H9 (cell line): ENCODE data around the gene HNMT. TPM values are rescaled to one million over a fixed set of nuclear protein-coding genes. Genes with fewer than 3 reads are reported as not detected.

Source experiments
- DNase-seq: peaks from one replicate; pipeline ENCODE4 v3.0.0-alpha.2; 2017
- H2AFZ ChIP-seq: one replicate; pipeline ENCODE4 v1.6.1; 2013; ENCODE audit warnings: mild to moderate bottlenecking, low read length, control low read depth, moderate library complexity
- H2AK5ac ChIP-seq: 2 replicates; pipeline ENCODE4 v1.6.1; 2013; ENCODE audit warnings: low read length, control low read depth, mixed read lengths; ENCODE audit not compliant: insufficient read length
- H2BK120ac ChIP-seq: one replicate; pipeline ENCODE4 v1.6.1; 2013; ENCODE audit warnings: low read depth, mild to moderate bottlenecking, low read length, control low read depth, inconsistent platforms; ENCODE audit not compliant: poor library complexity, severe bottlenecking
- H2BK12ac ChIP-seq: 2 replicates; pipeline ENCODE4 v1.6.1; 2013; ENCODE audit warnings: low read length, control low read depth, mixed read lengths, low read depth; ENCODE audit not compliant: insufficient read length
- H2BK15ac ChIP-seq: 2 replicates; pipeline ENCODE4 v1.6.1; 2013; ENCODE audit warnings: low read depth, low read length, control low read depth
- H2BK20ac ChIP-seq: one replicate; pipeline ENCODE4 v1.6.1; 2013; ENCODE audit warnings: low read depth, mild to moderate bottlenecking, low read length, control low read depth, inconsistent platforms; ENCODE audit not compliant: poor library complexity, severe bottlenecking
- H2BK5ac ChIP-seq: 2 replicates; pipeline ENCODE4 v1.6.1; 2013; ENCODE audit warnings: low read length, control low read depth, mixed read lengths; ENCODE audit not compliant: insufficient read length
- H3K14ac ChIP-seq: 2 replicates; pipeline ENCODE4 v1.6.1; 2013; ENCODE audit warnings: low read length, control low read depth; ENCODE audit not compliant: insufficient read depth
- H3K18ac ChIP-seq: 2 replicates; pipeline ENCODE4 v1.6.1; 2013; ENCODE audit warnings: low read depth, mild to moderate bottlenecking, mixed read lengths, low read length, control low read depth; ENCODE audit not compliant: insufficient read length
- H3K23ac ChIP-seq: 2 replicates; pipeline ENCODE4 v1.6.1; 2013; ENCODE audit warnings: low read length, control low read depth, mixed read lengths, low read depth; ENCODE audit not compliant: insufficient read length
- H3K23me2 ChIP-seq: 2 replicates; pipeline ENCODE4 v1.6.1; 2013; ENCODE audit warnings: low read depth, mild to moderate bottlenecking, mixed read lengths, low read length, control low read depth; ENCODE audit not compliant: insufficient read length, poor library complexity, severe bottlenecking
- H3K27ac ChIP-seq: 2 replicates; pipeline ENCODE4 v1.5.1; 2013; ENCODE audit warnings: low read length, control low read depth, mixed read lengths, low read depth; ENCODE audit not compliant: insufficient read length
- H3K27me3 ChIP-seq: 2 replicates; pipeline ENCODE4 v1.6.1; 2013; ENCODE audit warnings: low read length, control low read depth, inconsistent platforms; ENCODE audit not compliant: insufficient read depth
- H3K4ac ChIP-seq: 2 replicates; pipeline ENCODE4 v1.6.1; 2013; ENCODE audit warnings: low read depth, mild to moderate bottlenecking, control low read depth, inconsistent platforms, low read length, moderate library complexity
- H3K4me1 ChIP-seq: 2 replicates; pipeline ENCODE4 v1.6.1; 2013; ENCODE audit warnings: low read length, control low read depth, inconsistent platforms; ENCODE audit not compliant: insufficient read depth
- H3K4me2 ChIP-seq: 2 replicates; pipeline ENCODE4 v1.6.1; 2013; ENCODE audit warnings: low read length, control low read depth, mixed read lengths; ENCODE audit not compliant: insufficient read length, insufficient read depth
- H3K56ac ChIP-seq: 2 replicates; pipeline ENCODE4 v1.6.1; 2013; ENCODE audit warnings: low read depth, mild to moderate bottlenecking, mixed read lengths, low read length, control low read depth; ENCODE audit not compliant: insufficient read length
- H3K79me1 ChIP-seq: 2 replicates; pipeline ENCODE4 v1.6.1; 2013; ENCODE audit warnings: low read depth, mild to moderate bottlenecking, moderate library complexity, low read length, control low read depth, inconsistent platforms; ENCODE audit not compliant: insufficient read depth, poor library complexity, severe bottlenecking
- H3K79me2 ChIP-seq: 2 replicates; pipeline ENCODE4 v1.6.1; 2013; ENCODE audit warnings: low read length, control low read depth, inconsistent platforms; ENCODE audit not compliant: insufficient read depth
- H3K9ac ChIP-seq: 2 replicates; pipeline ENCODE4 v1.6.1; 2013; ENCODE audit warnings: low read length, control low read depth, mixed read lengths; ENCODE audit not compliant: insufficient read length; ENCODE audit errors: extremely low read depth
- H3K9me3 ChIP-seq: one replicate; pipeline ENCODE4 v1.6.1; 2013; ENCODE audit warnings: low read depth, low read length, inconsistent platforms; ENCODE audit not compliant: control insufficient read depth
- H3T11ph ChIP-seq: one replicate; pipeline ENCODE4 v1.6.1; 2013; ENCODE audit warnings: mild to moderate bottlenecking, low read length, control low read depth, inconsistent platforms
- H4K20me1 ChIP-seq: one replicate; pipeline ENCODE4 v1.6.1; 2013; ENCODE audit not compliant: control insufficient read depth, insufficient read length, insufficient read depth
- H4K5ac ChIP-seq: 2 replicates; pipeline ENCODE4 v1.6.1; 2013; ENCODE audit warnings: low read depth, mild to moderate bottlenecking, mixed read lengths, low read length, control low read depth; ENCODE audit not compliant: insufficient read length
- H4K8ac ChIP-seq: replicated peaks from 2 replicates; pipeline ENCODE4 v1.6.1; 2013; ENCODE audit warnings: low read length, control low read depth, mixed read lengths, low read depth; ENCODE audit not compliant: insufficient read length
- H4K91ac ChIP-seq: 2 replicates; pipeline ENCODE4 v1.6.1; 2013; ENCODE audit warnings: low read depth, mild to moderate bottlenecking, moderate library complexity, mixed read lengths, low read length, control low read depth; ENCODE audit not compliant: insufficient read length
- H3K27ac Mint-ChIP-seq, 3 experiments: 2 replicates in 2 of 3; 3 replicates in 1 of 3; pipeline ENCODE4 v1.8.0; 2020 to 2021; ENCODE audit warnings: mixed read lengths in 3 of 3, mild to moderate bottlenecking in 1 of 3, moderate library complexity in 1 of 3
- H3K27me3 Mint-ChIP-seq: 2 replicates; pipeline ENCODE4 v1.8.0; 2021; ENCODE audit warnings: low read depth, mild to moderate bottlenecking, moderate library complexity, mixed read lengths
- H3K36me3 Mint-ChIP-seq, 3 experiments: 2 replicates in 2 of 3; 3 replicates in 1 of 3; pipeline ENCODE4 v1.8.0; 2020 to 2021; ENCODE audit warnings: low read depth in 3 of 3, mixed read lengths in 3 of 3; ENCODE audit not compliant: insufficient read depth in 1 of 3
- H3K4me1 Mint-ChIP-seq, 2 experiments: 2 replicates each; pipeline ENCODE4 v1.8.0; 2020; ENCODE audit warnings: mixed read lengths in 2 of 2
- H3K4me3 Mint-ChIP-seq, 2 experiments: 2 replicates in 1 of 2; 3 replicates in 1 of 2; pipeline ENCODE4 v1.8.0; 2020 to 2021; ENCODE audit warnings: mild to moderate bottlenecking in 2 of 2, mixed read lengths in 2 of 2, moderate library complexity in 1 of 2
- H3K9me3 Mint-ChIP-seq, 2 experiments: 2 replicates in 1 of 2; 3 replicates in 1 of 2; pipeline ENCODE4 v1.8.0; 2020; ENCODE audit warnings: mild to moderate bottlenecking in 2 of 2, mixed read lengths in 2 of 2, moderate library complexity in 1 of 2
- WGBS: extraction: QIAGEN DNeasy Blood & Tissue Kit; methylation state at CpG from one replicate; pipeline ENCODE4 v1.1.7; 2013; ENCODE audit warnings: missing lambda C conversion rate, low lambda C conversion rate, mixed read lengths; ENCODE audit not compliant: insufficient read length; ENCODE audit errors: extremely low coverage; 5-methylcytosine and 5-hydroxymethylcytosine counted together
- total RNA-seq: library from RNA; stranded (reverse); gene quantifications from 2 replicates; pipeline ENCODE4 v1.2.1, GENCODE V29; 2021
- TF ChIP-seq, protein P1 (sequence below): fragments of 200-600 bp; sonication (generic); conservative IDR thresholded peaks from 3 replicates; pipeline ENCODE4 v1.8.0; 2021; ENCODE audit warnings: antibody characterized with exemption, mild to moderate bottlenecking

Gene HNMT
- total RNA-seq, 1 experiment from 2014 or later, result 1.3 TPM

GRCh38 chr2:138013639-138014038, 49.4 kb downstream of the HNMT start:
- H3K79me2 ChIP-seq, result no peaks in the 10 kb centered on the region
- no peak overlapping the region for H3K23ac ChIP-seq
- no peak overlapping the region for H3K27ac Mint-ChIP-seq
- H2BK15ac ChIP-seq, result no peak overlapping the region
- WGBS, result no CpG with 5 or more reads among the region's 2 CpGs
- H2BK120ac ChIP-seq, result no peak overlapping the region
- H2AFZ ChIP-seq, result no peak overlapping the region
- no peaks in the 10 kb centered on the region; a peak in 1 of 7 replicates for H3K36me3 Mint-ChIP-seq
- H2AK5ac ChIP-seq, result no peak overlapping the region
- no peaks in the 10 kb centered on the region for H3K9me3 Mint-ChIP-seq
- no peak overlapping the region for H3K4me3 Mint-ChIP-seq
- H3K27me3 ChIP-seq, result no peaks in the 10 kb centered on the region
- no peak overlapping the region for H2BK12ac ChIP-seq
- no peaks in the 10 kb centered on the region for H3K23me2 ChIP-seq
- no peak overlapping the region for H3K4ac ChIP-seq
- H4K91ac ChIP-seq, result no peak overlapping the region
- no peak for DNase-seq
- H3K9me3 ChIP-seq, result no peaks in the 10 kb centered on the region
- no peak overlapping the region for H4K5ac ChIP-seq
- no peak overlapping the region for H4K8ac ChIP-seq
- H3K4me2 ChIP-seq, result no peak overlapping the region
- H3K27me3 Mint-ChIP-seq, result no peaks in the 10 kb centered on the region
- H3K18ac ChIP-seq, result no peak overlapping the region
- H4K20me1 ChIP-seq, result no peaks in the 10 kb centered on the region
- H3K56ac ChIP-seq, result no peak overlapping the region
- 0 out of 4 replicates have a peak, but pooled peaks cover 0 to 4% of the 10 kb centered on the region in 2 experiments for H3K4me1 Mint-ChIP-seq
- TF ChIP-seq, protein P1, sequence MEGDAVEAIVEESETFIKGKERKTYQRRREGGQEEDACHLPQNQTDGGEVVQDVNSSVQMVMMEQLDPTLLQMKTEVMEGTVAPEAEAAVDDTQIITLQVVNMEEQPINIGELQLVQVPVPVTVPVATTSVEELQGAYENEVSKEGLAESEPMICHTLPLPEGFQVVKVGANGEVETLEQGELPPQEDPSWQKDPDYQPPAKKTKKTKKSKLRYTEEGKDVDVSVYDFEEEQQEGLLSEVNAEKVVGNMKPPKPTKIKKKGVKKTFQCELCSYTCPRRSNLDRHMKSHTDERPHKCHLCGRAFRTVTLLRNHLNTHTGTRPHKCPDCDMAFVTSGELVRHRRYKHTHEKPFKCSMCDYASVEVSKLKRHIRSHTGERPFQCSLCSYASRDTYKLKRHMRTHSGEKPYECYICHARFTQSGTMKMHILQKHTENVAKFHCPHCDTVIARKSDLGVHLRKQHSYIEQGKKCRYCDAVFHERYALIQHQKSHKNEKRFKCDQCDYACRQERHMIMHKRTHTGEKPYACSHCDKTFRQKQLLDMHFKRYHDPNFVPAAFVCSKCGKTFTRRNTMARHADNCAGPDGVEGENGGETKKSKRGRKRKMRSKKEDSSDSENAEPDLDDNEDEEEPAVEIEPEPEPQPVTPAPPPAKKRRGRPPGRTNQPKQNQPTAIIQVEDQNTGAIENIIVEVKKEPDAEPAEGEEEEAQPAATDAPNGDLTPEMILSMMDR, result no peak
- no peaks in the 10 kb centered on the region for H3K79me1 ChIP-seq
- H3K9ac ChIP-seq, result no peak overlapping the region
- no peak overlapping the region for H3K27ac ChIP-seq
- no peak overlapping the region for H3T11ph ChIP-seq
- no peak overlapping the region for H2BK20ac ChIP-seq
- no peaks in the 10 kb centered on the region for H3K4me1 ChIP-seq
- H3K14ac ChIP-seq, result no peak overlapping the region
- H2BK5ac ChIP-seq, result no peak overlapping the region
